GM13977 (cell line): ENCODE results near the gene CSMD2.

Source experiments
- DNase-seq: peaks from one replicate; pipeline ENCODE4 v3.0.0; 2012; ENCODE audit warnings: low spot score
- CTCF ChIP-seq: IDR thresholded peaks from 2 replicates; pipeline ENCODE4 v1.5.1; 2012; ENCODE audit warnings: mild to moderate bottlenecking, control low read depth; ENCODE audit not compliant: insufficient read depth; ENCODE audit errors: extremely low read depth, missing control alignments
- in situ Hi-C: fragments of 300-500 bp; cut with MboI; formaldehyde crosslinking; loops from one replicate; pipeline ENCODE4 v1.12.0; 2022; ENCODE audit warnings: low sequenced_read_pairs, low pct_unique_long_range_greater_than_20kb, mixed read lengths, inconsistent platforms; ENCODE audit not compliant: unreplicated experiment

Gene CSMD2

DNA sequence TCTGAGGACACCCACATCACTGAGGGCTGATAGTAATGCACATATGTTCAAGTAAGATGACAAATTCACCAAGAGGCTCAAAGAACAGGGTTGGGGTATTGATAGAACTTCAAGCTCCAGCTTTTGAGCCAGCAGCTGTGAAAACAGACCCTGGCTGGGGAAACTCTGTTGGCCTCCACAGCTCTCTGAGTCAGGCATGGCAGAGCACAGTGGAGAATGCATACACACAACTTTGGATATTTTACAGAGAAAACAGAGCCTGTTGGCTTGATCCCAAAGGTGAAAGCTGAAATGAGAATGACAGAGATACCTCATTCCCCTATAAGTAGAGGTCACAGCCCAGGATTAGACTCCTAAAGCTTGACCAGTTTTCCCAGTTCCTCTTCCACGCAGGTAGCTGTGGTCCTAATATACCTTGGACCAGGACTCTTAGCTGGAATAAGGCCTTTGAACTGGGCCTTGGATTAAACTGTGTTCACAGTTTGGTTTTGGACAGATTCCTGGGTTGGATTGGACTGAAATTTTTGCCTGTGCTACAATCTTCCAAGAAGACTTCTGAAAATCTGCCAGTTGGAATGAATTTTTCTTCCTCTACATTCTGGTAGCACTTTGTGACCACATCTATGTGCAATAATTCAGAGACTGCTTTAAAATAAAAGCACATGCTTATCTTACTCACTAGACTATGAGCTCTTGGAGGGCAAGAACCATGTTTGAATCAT, 402.8 kb downstream of the CSMD2 start:
- TF ChIP-seq CTCF: no peak
- no peak for DNase-seq
- in situ Hi-C loops: no loop called here

- TF ChIP-seq CTCF: no peak
- DNase-seq: no peak
- in situ Hi-C loops: no loop called here
Measured at GRCh38 chr1:33758698-33759097, 406.3 kb downstream of the CSMD2 start.

DNA sequence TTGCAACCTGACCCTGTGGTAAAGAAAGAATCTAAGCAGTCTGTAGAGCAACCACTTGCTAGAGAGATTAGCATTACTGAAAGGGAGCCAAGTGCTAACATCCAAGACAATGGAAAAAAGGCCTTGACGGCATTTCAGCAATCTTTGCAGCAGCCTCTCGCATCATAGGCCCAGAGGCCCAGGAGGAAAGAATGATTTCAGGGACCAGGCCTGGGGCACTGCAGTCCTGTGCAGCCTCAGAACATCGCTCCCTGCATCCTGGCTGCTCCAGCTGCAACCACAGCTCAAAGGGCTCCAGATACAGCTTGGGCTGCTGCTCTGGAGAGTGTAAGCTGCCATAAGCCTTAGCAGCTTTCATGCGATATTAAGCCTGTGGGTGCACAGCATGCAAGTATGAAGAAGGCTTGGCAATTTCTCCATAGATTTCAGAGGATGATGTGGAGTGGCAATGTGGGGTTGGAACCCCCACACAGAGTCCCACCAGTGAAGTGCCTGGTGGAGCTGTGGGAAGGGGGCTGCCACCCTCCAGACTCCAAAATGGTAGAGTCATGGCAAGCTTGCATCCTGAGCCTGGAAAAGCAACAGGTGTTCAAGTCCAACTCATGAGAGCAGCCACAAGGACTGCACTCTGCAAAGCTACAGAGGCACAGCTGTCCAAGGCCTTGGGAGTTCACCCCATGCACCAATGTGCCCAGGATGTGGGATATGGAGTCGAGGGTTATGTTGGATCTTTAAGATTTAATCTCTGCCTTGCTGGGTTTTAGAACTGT, 411.8 kb downstream of the CSMD2 start:
- in situ Hi-C loops: no loop called here
- no peak for TF ChIP-seq CTCF
- no peak for DNase-seq

DNA sequence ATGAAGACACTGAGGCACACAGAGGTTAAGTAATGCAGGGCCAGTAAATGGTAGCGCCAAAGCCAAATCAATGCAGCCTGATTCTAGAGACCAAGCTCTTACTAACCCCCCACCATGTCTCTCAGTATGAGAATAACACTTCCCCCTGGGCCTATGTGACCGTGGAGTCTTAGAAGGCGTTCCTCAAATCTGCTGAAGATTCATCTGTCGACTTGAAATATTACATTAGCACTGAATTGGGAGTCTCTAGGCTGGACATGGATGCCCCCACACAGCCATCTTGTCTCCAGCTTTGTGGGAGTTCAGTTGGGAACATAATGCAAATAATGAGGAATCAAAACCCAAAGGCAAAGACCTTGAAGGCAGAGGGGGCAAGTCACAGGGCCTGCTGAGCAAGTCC, 419.1 kb downstream of the CSMD2 start:
- DNase-seq: no peak
- in situ Hi-C loops: no loop called here
- TF ChIP-seq CTCF: no peak

DNA sequence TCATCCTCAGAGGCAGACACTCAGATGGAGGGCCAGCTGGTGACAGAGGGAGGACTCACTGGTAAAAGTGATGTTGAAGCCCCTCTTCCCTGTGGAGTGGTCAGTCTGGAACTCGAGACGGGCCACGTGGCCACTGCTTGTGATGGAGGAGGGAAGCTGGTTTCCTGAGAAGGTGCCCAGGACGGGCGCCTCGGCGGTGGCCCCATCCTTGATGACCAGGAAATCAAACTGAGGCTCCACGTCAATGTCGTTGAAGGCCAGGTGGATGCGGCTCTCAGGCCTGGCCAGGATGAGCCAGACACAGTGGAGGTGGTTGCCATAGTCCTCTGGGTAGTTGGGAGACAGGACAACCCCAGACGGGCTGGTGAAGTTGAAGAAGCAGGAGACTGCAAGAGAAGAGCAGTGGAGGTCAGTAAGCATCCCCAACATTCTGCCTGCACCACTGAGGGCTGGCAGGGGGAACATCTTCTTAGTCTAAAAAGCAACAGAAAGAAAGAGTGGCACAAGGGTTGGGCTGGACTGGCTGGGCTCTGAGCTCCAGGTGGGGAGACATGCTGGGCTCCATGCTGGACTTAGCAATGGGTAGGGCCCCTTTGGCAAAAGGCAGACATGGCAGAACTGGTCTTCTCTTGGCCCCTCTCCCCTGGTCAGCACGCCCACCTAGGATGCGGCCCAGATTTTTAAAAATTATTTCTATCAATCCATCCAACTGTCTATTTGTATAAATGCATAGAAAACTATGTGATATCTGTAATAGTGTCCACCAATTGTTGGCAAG, 421.6 kb downstream of the CSMD2 start:
- no peak for DNase-seq
- TF ChIP-seq CTCF: no peak
- in situ Hi-C loops: no loop called here

- in situ Hi-C loops: no loop called here
- no peak for TF ChIP-seq CTCF
- DNase-seq: no peak
Measured at GRCh38 chr1:33742663-33743062, 422.4 kb downstream of the CSMD2 start.
